HepG2 (cell line): Measurements from ENCODE around the gene CDH1. TPM values are rescaled to one million over a fixed set of nuclear protein-coding genes. Genes with fewer than 3 reads are reported as not detected.
A peak's percentile ranks its signal among the peaks of the same experiment; 100 is the strongest.

Experiments used
- BRD4 ChIP-seq: sonication (generic); formaldehyde crosslinking; IDR thresholded peaks from 2 replicates; pipeline ENCODE4 v1.4.0; 2020; ENCODE audit warnings: missing genetic modification reagents
- CBX5 ChIP-seq: sonication (generic); formaldehyde crosslinking; IDR thresholded peaks from 2 replicates; pipeline ENCODE4 v1.4.0; 2020; ENCODE audit warnings: missing genetic modification reagents, borderline replicate concordance
- FOSL2 ChIP-seq: sonication (generic); formaldehyde crosslinking; IDR thresholded peaks from 2 replicates; pipeline ENCODE4 v1.4.0; 2020; ENCODE audit warnings: missing genetic modification reagents
- MATR3 ChIP-seq: sonication (generic); formaldehyde crosslinking; IDR thresholded peaks from 2 replicates; pipeline ENCODE4 v1.4.0; 2020; ENCODE audit warnings: missing genetic modification reagents
- NAIF1 ChIP-seq: sonication (generic); formaldehyde crosslinking; IDR thresholded peaks from 2 replicates; pipeline ENCODE4 v1.5.0; 2020; ENCODE audit warnings: mild to moderate bottlenecking, missing genetic modification reagents, borderline replicate concordance
- RFX5 ChIP-seq: IDR thresholded peaks from 2 replicates; pipeline ENCODE4 v1.6.1; 2011; ENCODE audit warnings: low read depth, low read length, improper control_type of control experiment
- SIN3A ChIP-seq: IDR thresholded peaks from 2 replicates; pipeline ENCODE4 v1.6.1; 2011; ENCODE audit warnings: low read depth, mild to moderate bottlenecking, control low read depth, low read length, borderline replicate concordance
- TBP ChIP-seq: sonication (generic); formaldehyde crosslinking; IDR thresholded peaks from 2 replicates; pipeline ENCODE4 v1.5.0; 2020; ENCODE audit warnings: missing genetic modification reagents
- TCF7 ChIP-seq: sonication (generic); IDR thresholded peaks from 2 replicates; pipeline ENCODE4 v1.6.1; 2016; ENCODE audit warnings: antibody characterized with exemption, low read depth
- ZEB1 ChIP-seq: IDR thresholded peaks from 2 replicates; pipeline ENCODE4 v1.6.1; 2012; ENCODE audit warnings: mild to moderate bottlenecking, low read depth, inconsistent platforms; ENCODE audit not compliant: insufficient replicate concordance
- ZFP1 ChIP-seq: IDR thresholded peaks from 2 replicates; pipeline ENCODE4 v1.6.1; 2016
- ZNF138 ChIP-seq: sonication (generic); formaldehyde crosslinking; IDR thresholded peaks from 2 replicates; pipeline ENCODE4 v1.5.0; 2020; ENCODE audit warnings: mild to moderate bottlenecking, low read depth, missing genetic modification reagents
- ZNF24 ChIP-seq: fragments of 450-650 bp; IDR thresholded peaks from 2 replicates; pipeline ENCODE4 v1.6.1; 2017; ENCODE audit warnings: antibody characterized with exemption, mild to moderate bottlenecking
- ZNF572 ChIP-seq: sonication (generic); formaldehyde crosslinking; IDR thresholded peaks from 2 replicates; pipeline ENCODE4 v1.5.1; 2020; ENCODE audit warnings: mild to moderate bottlenecking, missing genetic modification reagents
- ZNF670 ChIP-seq: sonication (generic); formaldehyde crosslinking; IDR thresholded peaks from 2 replicates; pipeline ENCODE4 v1.8.0; 2022; ENCODE audit warnings: mild to moderate bottlenecking, missing genetic modification reagents, borderline replicate concordance
- polyA plus RNA-seq, 8 experiments: library from polyadenylated mRNA; depleted of rRNA in 3 of 8; stranded (reverse) in 7 of 8; unstranded in 1 of 8; fragments of >200 nt; fragmentation: Illumina TruSeq in 4 of 8; extraction: Trizol in 4 of 8; gene quantifications; 2 replicates each; pipeline versions ENCODE4 v1.2.1 to v1.2.3, GENCODE V29; 2011 to 2016; ENCODE audit warnings: low read depth in 4 of 8, missing spikeins in 1 of 8, mixed read lengths in 1 of 8; ENCODE audit not compliant: insufficient read depth in 1 of 8
- total RNA-seq, 5 experiments: library from RNA; depleted of rRNA; stranded (reverse); fragments of >200 nt; fragmentation: Illumina TruSeq; extraction: Trizol; gene quantifications; 2 replicates each; pipeline ENCODE4 v1.2.3, GENCODE V29; 2016; ENCODE audit warnings: low read depth in 1 of 5
- TF ChIP-seq, protein P1 (sequence below): IDR thresholded peaks from 2 replicates; pipeline ENCODE4 v1.6.1; 2016
- TF ChIP-seq, protein P2 (sequence below): sonication (generic); formaldehyde crosslinking; IDR thresholded peaks from 2 replicates; pipeline ENCODE4 v1.4.0; 2020; ENCODE audit warnings: missing genetic modification reagents
- TF ChIP-seq, protein P3 (sequence below): sonication (generic); formaldehyde crosslinking; conservative IDR thresholded peaks from 2 replicates; pipeline ENCODE4 v1.8.0; 2022; ENCODE audit warnings: mild to moderate bottlenecking, moderate library complexity, missing genetic modification reagents
- TF ChIP-seq, protein P4 (sequence below): sonication (generic); formaldehyde crosslinking; IDR thresholded peaks from 2 replicates; pipeline ENCODE4 v1.4.0; 2020; ENCODE audit warnings: low read depth, mild to moderate bottlenecking, missing genetic modification reagents
- TF ChIP-seq, protein P5 (sequence below): sonication (generic); formaldehyde crosslinking; IDR thresholded peaks from 2 replicates; pipeline ENCODE4 v1.9.0; 2022; ENCODE audit warnings: low read depth, missing genetic modification reagents

The CDH1 gene
- total and polyA plus RNA-seq, 2 of the 13 experiments (the other 11 are each of a cell fraction or from before 2014, with no cell fraction given): 0.95 to 9.8 TPM

DNA sequence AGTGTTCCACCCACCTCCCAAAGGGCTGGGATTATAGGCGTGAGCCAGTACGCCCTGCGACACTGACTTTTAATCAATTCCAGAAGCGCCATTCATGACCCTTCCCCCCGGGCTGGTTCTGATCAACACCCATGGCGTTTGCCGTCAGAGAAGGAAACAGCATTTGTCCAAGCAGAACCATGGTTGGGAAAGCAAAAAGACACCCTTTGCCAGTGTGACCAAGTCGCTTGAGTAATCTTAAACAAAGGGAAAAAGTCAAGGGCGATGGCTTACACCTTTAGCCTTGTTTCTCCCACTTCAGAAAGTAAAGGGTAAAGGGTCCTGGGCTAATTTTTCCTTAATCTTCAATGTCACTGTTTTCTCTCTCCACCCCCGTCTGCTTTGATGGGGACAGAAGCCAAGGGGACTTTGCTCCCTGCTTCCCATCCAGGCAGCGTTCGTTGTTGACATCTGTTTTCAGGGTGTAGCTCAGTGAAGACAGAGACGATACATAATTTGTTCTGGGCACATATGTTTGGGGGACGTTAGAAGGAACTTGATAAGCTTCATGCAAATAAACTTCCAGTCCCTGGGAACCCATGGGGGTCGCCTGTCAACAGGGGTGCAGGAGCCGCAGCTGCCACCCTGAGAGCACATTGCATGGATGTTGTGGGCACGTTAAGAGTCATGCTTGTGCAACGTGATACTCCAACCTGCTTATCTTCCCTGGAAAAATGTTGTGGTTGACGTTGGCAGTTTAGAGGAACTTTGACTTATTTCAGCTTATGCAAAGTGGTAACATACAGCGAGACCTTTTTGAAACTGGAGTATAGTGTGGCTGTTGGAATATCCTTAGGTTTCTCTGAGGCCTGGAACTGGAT is 55.6 kb downstream of the CDH1 start (continued):
- peak; percentile 78 for TF ChIP-seq ZNF670 (CRISPR knock-in tag)
- peak; percentile 64; the same call in 1 of the 2 replicates for TF ChIP-seq NAIF1
- peak; percentile 83 for TF ChIP-seq ZEB1
- TF ChIP-seq ZFP1 (CRISPR knock-in tag): no peak
- TF ChIP-seq BRD4 (CRISPR knock-in tag): peak; percentile 36
- TF ChIP-seq, protein P1, sequence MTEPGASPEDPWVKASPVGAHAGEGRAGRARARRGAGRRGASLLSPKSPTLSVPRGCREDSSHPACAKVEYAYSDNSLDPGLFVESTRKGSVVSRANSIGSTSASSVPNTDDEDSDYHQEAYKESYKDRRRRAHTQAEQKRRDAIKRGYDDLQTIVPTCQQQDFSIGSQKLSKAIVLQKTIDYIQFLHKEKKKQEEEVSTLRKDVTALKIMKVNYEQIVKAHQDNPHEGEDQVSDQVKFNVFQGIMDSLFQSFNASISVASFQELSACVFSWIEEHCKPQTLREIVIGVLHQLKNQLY (CRISPR knock-in tag): peak; percentile 99
- no peak for TF ChIP-seq ZNF572 (CRISPR knock-in tag)
- TF ChIP-seq TCF7: peak; percentile 92
- TF ChIP-seq, protein P2, sequence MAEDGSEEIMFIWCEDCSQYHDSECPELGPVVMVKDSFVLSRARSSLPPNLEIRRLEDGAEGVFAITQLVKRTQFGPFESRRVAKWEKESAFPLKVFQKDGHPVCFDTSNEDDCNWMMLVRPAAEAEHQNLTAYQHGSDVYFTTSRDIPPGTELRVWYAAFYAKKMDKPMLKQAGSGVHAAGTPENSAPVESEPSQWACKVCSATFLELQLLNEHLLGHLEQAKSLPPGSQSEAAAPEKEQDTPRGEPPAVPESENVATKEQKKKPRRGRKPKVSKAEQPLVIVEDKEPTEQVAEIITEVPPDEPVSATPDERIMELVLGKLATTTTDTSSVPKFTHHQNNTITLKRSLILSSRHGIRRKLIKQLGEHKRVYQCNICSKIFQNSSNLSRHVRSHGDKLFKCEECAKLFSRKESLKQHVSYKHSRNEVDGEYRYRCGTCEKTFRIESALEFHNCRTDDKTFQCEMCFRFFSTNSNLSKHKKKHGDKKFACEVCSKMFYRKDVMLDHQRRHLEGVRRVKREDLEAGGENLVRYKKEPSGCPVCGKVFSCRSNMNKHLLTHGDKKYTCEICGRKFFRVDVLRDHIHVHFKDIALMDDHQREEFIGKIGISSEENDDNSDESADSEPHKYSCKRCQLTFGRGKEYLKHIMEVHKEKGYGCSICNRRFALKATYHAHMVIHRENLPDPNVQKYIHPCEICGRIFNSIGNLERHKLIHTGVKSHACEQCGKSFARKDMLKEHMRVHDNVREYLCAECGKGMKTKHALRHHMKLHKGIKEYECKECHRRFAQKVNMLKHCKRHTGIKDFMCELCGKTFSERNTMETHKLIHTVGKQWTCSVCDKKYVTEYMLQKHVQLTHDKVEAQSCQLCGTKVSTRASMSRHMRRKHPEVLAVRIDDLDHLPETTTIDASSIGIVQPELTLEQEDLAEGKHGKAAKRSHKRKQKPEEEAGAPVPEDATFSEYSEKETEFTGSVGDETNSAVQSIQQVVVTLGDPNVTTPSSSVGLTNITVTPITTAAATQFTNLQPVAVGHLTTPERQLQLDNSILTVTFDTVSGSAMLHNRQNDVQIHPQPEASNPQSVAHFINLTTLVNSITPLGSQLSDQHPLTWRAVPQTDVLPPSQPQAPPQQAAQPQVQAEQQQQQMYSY: no peak
- TF ChIP-seq CBX5: peak; percentile 70; the same call in 1 of the 2 replicates
- TF ChIP-seq, protein P3, sequence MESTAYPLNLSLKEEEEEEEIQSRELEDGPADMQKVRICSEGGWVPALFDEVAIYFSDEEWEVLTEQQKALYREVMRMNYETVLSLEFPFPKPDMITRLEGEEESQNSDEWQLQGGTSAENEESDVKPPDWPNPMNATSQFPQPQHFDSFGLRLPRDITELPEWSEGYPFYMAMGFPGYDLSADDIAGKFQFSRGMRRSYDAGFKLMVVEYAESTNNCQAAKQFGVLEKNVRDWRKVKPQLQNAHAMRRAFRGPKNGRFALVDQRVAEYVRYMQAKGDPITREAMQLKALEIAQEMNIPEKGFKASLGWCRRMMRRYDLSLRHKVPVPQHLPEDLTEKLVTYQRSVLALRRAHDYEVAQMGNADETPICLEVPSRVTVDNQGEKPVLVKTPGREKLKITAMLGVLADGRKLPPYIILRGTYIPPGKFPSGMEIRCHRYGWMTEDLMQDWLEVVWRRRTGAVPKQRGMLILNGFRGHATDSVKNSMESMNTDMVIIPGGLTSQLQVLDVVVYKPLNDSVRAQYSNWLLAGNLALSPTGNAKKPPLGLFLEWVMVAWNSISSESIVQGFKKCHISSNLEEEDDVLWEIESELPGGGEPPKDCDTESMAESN: peak; percentile 31; the same call in 1 of the 2 replicates
- peak; percentile 59 for TF ChIP-seq FOSL2 (CRISPR knock-in tag)
- TF ChIP-seq RFX5: peak; percentile 27; the same call in 1 of the 2 replicates
- TF ChIP-seq, protein P4, sequence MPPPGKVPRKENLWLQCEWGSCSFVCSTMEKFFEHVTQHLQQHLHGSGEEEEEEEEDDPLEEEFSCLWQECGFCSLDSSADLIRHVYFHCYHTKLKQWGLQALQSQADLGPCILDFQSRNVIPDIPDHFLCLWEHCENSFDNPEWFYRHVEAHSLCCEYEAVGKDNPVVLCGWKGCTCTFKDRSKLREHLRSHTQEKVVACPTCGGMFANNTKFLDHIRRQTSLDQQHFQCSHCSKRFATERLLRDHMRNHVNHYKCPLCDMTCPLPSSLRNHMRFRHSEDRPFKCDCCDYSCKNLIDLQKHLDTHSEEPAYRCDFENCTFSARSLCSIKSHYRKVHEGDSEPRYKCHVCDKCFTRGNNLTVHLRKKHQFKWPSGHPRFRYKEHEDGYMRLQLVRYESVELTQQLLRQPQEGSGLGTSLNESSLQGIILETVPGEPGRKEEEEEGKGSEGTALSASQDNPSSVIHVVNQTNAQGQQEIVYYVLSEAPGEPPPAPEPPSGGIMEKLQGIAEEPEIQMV (CRISPR knock-in tag): no peak; the same call in 1 of the 2 replicates
- no peak for TF ChIP-seq MATR3 (CRISPR knock-in tag)
- peak; percentile 68 for TF ChIP-seq SIN3A
- TF ChIP-seq, protein P5, sequence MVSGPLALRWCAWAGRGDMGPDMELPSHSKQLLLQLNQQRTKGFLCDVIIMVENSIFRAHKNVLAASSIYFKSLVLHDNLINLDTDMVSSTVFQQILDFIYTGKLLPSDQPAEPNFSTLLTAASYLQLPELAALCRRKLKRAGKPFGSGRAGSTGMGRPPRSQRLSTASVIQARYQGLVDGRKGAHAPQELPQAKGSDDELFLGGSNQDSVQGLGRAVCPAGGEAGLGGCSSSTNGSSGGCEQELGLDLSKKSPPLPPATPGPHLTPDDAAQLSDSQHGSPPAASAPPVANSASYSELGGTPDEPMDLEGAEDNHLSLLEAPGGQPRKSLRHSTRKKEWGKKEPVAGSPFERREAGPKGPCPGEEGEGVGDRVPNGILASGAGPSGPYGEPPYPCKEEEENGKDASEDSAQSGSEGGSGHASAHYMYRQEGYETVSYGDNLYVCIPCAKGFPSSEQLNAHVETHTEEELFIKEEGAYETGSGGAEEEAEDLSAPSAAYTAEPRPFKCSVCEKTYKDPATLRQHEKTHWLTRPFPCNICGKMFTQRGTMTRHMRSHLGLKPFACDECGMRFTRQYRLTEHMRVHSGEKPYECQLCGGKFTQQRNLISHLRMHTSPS (CRISPR knock-in tag): peak; percentile 80
- 0 out of 2 replicates have a peak, but pooled peaks have one; percentile 30 for TF ChIP-seq ZNF24
- TF ChIP-seq TBP (CRISPR knock-in tag): no peak
- no peak for TF ChIP-seq ZNF138
